ENCODE results near the gene IER5L. TPM values are rescaled to one million over a fixed set of nuclear protein-coding genes. Genes with fewer than 3 reads are reported as not detected.

The IER5L gene
- total and polyA plus RNA-seq, 9 of the 15 experiments (the other 6 are each of a cell fraction or from before 2014, with no cell fraction given), result 0.14 to 11.9 (median 0.52) TPM

DNA sequence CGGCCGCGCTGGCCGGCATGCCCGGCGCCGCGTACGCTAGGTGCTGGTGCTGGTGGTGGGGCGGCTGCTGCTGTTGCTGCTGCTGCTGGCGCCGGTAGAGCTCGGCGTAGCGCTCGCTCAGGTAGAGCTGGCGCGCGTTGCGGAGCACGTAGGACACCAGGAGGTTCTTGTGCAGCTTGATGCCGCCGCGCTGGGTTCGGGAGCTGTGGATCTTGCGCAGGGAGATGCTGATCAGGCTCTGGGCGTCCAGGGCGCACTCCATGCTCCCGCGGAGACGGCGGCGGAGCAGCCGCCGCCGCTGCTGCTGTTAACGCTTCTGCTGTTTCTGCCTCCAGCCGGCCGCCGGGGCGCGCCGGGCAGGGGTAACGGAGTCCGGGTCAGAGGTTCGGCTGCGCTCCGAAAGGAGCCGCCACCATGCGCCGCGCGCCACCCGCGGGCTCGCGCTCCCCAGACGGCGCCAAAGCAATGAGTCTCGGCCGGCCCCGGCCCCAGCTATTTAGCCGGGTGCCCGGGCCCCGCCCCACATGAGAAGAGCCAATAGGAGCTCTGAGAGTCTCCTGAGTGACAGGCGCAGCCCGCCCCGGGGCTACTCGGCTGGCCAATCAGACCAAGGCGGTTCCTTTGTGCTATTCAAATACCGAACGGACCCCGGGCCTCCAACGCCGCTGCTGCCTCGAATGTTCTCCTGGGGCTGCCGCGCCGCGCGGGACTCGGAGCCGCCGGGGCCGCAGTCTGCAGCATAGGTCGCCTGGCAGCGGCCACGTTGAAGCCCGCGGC, at the start of gene IER5L (continued):
- TF ChIP-seq EWSR1 (IDR thresholded peaks at IDR 0.05; ENCODE audit: borderline replicate concordance, low read depth, partially characterized antibody) (no peak), ZNF436 (CRISPR knock-in tag; IDR thresholded peaks at IDR 0.05) (no peak), FOXO4 (CRISPR knock-in tag; IDR thresholded peaks at IDR 0.05) (no peak), ZEB2 (IDR thresholded peaks at IDR 0.05) (no peak), TBP (optimal IDR thresholded peaks at IDR 0.05; ENCODE audit: low read depth, low read length) (peak; percentile 99), PRMT5 (CRISPR knock-in tag; IDR thresholded peaks at IDR 0.05) (no peak), NEUROD1 (IDR thresholded peaks at IDR 0.05; ENCODE audit: borderline replicate concordance, low read depth, low read length, partially characterized antibody) (peak; percentile 93), NCOA6 (IDR thresholded peaks at IDR 0.05) (peak; percentile 88), MAFG (tag; conservative IDR thresholded peaks at IDR 0.05) (no peak), HDAC3 (IDR thresholded peaks at IDR 0.05; ENCODE audit: borderline replicate concordance, partially characterized antibody) (no peak), RBM34 (IDR thresholded peaks at IDR 0.05; ENCODE audit: borderline replicate concordance, insufficient read depth, low read length) (no peak), KLF6 (CRISPR knock-in tag; IDR thresholded peaks at IDR 0.05; ENCODE audit: borderline replicate concordance) (no peak), ZNF174 (CRISPR knock-in tag; IDR thresholded peaks at IDR 0.05) (no peak), LEF1 (IDR thresholded peaks at IDR 0.05) (no peak), ZFPM2 (CRISPR knock-in tag; IDR thresholded peaks at IDR 0.05) (no peak), MTF1 (CRISPR knock-in tag; IDR thresholded peaks at IDR 0.05; ENCODE audit: borderline replicate concordance) (no peak), ZNF584 (CRISPR knock-in tag; IDR thresholded peaks at IDR 0.05; ENCODE audit: low read depth) (no peak), CREB1 (IDR thresholded peaks at IDR 0.05) (no peak), CREB1 (CRISPR knock-in tag; IDR thresholded peaks at IDR 0.05) (no peak)
- TF ChIP-seq, protein P1, sequence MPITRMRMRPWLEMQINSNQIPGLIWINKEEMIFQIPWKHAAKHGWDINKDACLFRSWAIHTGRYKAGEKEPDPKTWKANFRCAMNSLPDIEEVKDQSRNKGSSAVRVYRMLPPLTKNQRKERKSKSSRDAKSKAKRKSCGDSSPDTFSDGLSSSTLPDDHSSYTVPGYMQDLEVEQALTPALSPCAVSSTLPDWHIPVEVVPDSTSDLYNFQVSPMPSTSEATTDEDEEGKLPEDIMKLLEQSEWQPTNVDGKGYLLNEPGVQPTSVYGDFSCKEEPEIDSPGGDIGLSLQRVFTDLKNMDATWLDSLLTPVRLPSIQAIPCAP (CRISPR knock-in tag; IDR thresholded peaks at IDR 0.05; ENCODE audit: borderline replicate concordance), result no peak
- TF ChIP-seq, protein P2, sequence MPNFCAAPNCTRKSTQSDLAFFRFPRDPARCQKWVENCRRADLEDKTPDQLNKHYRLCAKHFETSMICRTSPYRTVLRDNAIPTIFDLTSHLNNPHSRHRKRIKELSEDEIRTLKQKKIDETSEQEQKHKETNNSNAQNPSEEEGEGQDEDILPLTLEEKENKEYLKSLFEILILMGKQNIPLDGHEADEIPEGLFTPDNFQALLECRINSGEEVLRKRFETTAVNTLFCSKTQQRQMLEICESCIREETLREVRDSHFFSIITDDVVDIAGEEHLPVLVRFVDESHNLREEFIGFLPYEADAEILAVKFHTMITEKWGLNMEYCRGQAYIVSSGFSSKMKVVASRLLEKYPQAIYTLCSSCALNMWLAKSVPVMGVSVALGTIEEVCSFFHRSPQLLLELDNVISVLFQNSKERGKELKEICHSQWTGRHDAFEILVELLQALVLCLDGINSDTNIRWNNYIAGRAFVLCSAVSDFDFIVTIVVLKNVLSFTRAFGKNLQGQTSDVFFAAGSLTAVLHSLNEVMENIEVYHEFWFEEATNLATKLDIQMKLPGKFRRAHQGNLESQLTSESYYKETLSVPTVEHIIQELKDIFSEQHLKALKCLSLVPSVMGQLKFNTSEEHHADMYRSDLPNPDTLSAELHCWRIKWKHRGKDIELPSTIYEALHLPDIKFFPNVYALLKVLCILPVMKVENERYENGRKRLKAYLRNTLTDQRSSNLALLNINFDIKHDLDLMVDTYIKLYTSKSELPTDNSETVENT (CRISPR knock-in tag; IDR thresholded peaks at IDR 0.05), result peak; percentile 6; the same call in 1 of the 2 replicates
- TF ChIP-seq, protein P3, sequence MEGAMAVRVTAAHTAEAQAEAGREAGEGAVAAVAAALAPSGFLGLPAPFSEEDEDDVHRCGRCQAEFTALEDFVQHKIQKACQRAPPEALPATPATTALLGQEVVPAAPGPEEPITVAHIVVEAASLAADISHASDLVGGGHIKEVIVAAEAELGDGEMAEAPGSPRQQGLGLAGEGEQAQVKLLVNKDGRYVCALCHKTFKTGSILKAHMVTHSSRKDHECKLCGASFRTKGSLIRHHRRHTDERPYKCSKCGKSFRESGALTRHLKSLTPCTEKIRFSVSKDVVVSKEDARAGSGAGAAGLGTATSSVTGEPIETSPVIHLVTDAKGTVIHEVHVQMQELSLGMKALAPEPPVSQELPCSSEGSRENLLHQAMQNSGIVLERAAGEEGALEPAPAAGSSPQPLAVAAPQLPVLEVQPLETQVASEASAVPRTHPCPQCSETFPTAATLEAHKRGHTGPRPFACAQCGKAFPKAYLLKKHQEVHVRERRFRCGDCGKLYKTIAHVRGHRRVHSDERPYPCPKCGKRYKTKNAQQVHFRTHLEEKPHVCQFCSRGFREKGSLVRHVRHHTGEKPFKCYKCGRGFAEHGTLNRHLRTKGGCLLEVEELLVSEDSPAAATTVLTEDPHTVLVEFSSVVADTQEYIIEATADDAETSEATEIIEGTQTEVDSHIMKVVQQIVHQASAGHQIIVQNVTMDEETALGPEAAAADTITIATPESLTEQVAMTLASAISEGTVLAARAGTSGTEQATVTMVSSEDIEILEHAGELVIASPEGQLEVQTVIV (CRISPR knock-in tag; IDR thresholded peaks at IDR 0.05; ENCODE audit: borderline replicate concordance), result no peak

Measured in K562 (cell line).